Measurements from ENCODE around the gene TWNK.

- TF ChIP-seq, protein P1, sequence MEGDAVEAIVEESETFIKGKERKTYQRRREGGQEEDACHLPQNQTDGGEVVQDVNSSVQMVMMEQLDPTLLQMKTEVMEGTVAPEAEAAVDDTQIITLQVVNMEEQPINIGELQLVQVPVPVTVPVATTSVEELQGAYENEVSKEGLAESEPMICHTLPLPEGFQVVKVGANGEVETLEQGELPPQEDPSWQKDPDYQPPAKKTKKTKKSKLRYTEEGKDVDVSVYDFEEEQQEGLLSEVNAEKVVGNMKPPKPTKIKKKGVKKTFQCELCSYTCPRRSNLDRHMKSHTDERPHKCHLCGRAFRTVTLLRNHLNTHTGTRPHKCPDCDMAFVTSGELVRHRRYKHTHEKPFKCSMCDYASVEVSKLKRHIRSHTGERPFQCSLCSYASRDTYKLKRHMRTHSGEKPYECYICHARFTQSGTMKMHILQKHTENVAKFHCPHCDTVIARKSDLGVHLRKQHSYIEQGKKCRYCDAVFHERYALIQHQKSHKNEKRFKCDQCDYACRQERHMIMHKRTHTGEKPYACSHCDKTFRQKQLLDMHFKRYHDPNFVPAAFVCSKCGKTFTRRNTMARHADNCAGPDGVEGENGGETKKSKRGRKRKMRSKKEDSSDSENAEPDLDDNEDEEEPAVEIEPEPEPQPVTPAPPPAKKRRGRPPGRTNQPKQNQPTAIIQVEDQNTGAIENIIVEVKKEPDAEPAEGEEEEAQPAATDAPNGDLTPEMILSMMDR (IDR thresholded peaks at IDR 0.05) = peak in 5 of 7 experiments; percentile 91 to 96 (median 95)
- TF ChIP-seq EP300 (IDR thresholded peaks at IDR 0.05) (no peak), POLR2A (IDR thresholded peaks at IDR 0.05) (no peak)
These were observed 27.0 kb downstream of the TWNK start for GRCh38 chr10:101014230-101014884.

Measured in stomach (tissue), 4 donors.